ENCODE measurements around the gene PBOV1.

Gene PBOV1

GRCh38 chr6:138258197-138258596 lies 39.9 kb upstream of the PBOV1 start:
- no peak overlapping the region for H3K4me3 ChIP-seq (ENCODE audit: low read depth, low read length)
- in situ Hi-C loops (cut with HindIII; ENCODE audit: low sequenced_read_pairs): no loop called here
- no peak for DNase-seq (ENCODE audit: low read depth, low spot score)
- no peak for TF ChIP-seq CTCF (IDR thresholded peaks at IDR 0.05; ENCODE audit: low read depth, low read length)

GRCh38 chr6:138257638-138258040 lies 39.3 kb upstream of the PBOV1 start:
- TF ChIP-seq CTCF (IDR thresholded peaks at IDR 0.05; ENCODE audit: low read depth, low read length): no peak
- H3K4me3 ChIP-seq (ENCODE audit: low read depth, low read length): no peak overlapping the region
- DNase-seq (ENCODE audit: low read depth, low spot score): no peak
- in situ Hi-C loops (cut with HindIII; ENCODE audit: low sequenced_read_pairs): no loop called here

GRCh38 chr6:138255443-138255842 lies 37.2 kb upstream of the PBOV1 start:
- no peak for TF ChIP-seq CTCF (IDR thresholded peaks at IDR 0.05; ENCODE audit: low read depth, low read length)
- no peak overlapping the region for H3K4me3 ChIP-seq (ENCODE audit: low read depth, low read length)
- DNase-seq (ENCODE audit: low read depth, low spot score): no peak
- in situ Hi-C loops (cut with HindIII; ENCODE audit: low sequenced_read_pairs): no loop called here

- TF ChIP-seq CTCF (IDR thresholded peaks at IDR 0.05; ENCODE audit: low read depth, low read length): no peak
- DNase-seq (ENCODE audit: low read depth, low spot score): no peak
- in situ Hi-C loops (cut with HindIII; ENCODE audit: low sequenced_read_pairs): no loop called here
- H3K4me3 ChIP-seq (ENCODE audit: low read depth, low read length): no peak overlapping the region
These were observed 35.4 kb upstream of the PBOV1 start for GRCh38 chr6:138253731-138254130.

- H3K4me3 ChIP-seq (ENCODE audit: low read depth, low read length): no peak overlapping the region
- DNase-seq (ENCODE audit: low read depth, low spot score): peak; percentile 92
- no peak for TF ChIP-seq CTCF (IDR thresholded peaks at IDR 0.05; ENCODE audit: low read depth, low read length)
- in situ Hi-C loops (cut with HindIII; ENCODE audit: low sequenced_read_pairs): no loop called here
These were observed 32.4 kb upstream of the PBOV1 start for GRCh38 chr6:138250513-138251247.

GRCh38 chr6:138250053-138250452 lies 31.8 kb upstream of the PBOV1 start:
- no peak for TF ChIP-seq CTCF (IDR thresholded peaks at IDR 0.05; ENCODE audit: low read depth, low read length)
- DNase-seq (ENCODE audit: low read depth, low spot score): no peak
- no peak overlapping the region for H3K4me3 ChIP-seq (ENCODE audit: low read depth, low read length)
- in situ Hi-C loops (cut with HindIII; ENCODE audit: low sequenced_read_pairs): no loop called here
